GM19395 (cell line): ENCODE measurements around the gene SLC25A23.
"Not testable (repeated sequence)": the region's sequence is repeated elsewhere in the genome, so short reads cannot be mapped to it uniquely, and the experiment has no call there.

ENCODE experiments used
- ATAC-seq: cut with Tn5 transposase; IDR thresholded peaks from one replicate; pipeline ENCODE4 v1.9.1; 2021; ENCODE audit warnings: mild to moderate bottlenecking, moderate library complexity; ENCODE audit not compliant: unreplicated experiment

The SLC25A23 gene

GRCh38 chr19:6406401-6406800 is 53.2 kb downstream of the SLC25A23 start:
- ATAC-seq = no peak

DNA sequence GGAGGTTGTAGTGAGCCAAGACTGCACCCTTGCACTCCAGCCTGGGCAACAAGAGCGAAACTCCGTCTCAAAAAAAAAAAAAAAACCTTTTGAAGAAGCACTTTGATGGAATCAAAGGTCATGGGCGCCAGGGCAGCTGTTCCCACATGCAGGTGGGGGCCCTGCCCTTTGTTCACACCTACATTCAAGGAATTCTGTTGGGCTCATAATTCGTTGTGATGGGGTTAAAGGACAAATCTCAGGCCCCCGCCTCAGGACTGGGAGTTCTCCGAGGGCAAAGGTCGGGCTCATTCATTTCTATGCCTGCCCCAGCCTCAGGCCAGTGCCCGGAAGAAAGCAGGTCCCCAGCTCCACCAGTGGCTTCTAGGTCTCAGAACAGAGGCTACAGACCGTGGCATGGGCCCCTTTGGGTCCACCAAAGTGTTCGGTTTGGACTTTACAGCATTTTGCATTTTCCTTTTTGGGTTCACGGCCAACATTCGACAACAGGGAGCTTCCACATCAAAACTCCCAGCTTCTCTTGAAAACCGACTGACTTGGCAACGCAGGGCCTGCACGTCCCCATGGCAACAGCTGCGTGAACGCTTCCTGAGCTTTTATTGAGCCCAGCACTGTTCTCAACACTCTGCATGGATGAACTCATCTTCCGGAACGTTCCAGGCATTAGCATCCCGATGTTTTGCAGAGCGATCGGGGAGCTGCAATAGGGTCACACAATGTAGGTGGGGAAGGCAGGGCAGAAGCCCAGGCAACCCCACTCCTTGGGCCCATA is 56.6 kb downstream of the SLC25A23 start:
- no peak for ATAC-seq

DNA sequence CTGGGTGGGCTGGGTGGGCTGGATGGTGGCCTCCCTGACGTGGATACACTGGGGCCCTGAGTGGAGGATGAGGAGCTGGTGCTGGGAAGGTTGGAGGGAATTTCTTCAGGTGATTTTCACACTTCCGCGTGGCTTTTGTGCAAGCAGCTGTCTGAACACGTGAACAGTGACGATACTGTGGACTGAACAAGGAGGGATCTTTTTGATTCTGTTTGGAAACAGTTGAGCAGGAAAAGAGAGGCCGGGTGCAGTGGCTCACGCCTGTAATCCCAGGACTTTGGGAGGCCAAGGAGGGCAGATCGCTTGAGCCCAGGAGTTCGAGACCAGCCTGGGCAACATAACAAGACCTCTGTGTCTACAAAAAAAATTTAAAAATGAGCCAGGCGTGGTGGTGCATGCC is 57.5 kb downstream of the SLC25A23 start:
- no peak for ATAC-seq

DNA sequence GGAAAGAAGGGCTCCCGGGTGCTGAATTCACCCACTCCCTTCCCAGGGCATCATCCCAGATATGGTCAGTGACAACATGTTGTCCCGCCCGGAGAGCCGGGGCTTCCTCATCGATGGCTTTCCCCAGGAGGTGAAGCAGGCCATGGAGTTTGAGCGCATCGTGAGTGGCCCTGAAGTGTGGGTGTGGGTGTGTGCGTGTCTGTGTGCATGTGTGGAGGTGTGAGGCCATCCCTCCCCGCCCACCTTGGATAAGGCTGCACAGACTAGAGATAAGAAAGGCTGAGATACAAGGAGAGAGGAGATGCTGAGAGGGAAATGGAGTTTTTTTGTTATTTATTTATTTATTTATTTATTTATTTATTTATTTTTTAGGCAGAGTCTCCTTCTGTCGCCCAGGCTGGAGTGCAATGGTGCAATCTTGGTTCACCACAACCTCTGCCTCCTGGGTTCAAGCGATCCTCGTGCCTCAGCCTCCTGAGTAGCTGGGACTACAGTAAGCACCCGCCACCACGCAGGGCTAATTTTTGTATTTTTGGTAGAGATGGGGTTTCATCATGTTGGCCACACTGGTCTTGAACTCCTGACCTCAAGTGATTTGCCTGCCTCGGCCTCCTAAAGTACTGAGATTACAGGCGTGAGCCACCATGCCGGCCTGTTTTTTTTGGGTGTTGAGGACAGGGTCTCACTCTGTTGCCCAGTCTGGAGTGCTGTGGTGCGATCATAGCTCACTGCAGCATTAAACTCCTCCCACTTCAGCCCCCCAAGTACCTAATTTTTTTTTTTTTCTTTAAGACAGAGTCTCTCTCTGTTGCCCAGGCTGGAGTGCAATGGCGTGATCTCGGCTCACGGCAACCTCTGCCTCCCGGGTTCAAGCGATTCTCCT is 59.3 kb downstream of the SLC25A23 start:
- ATAC-seq = not testable (repeated sequence)

- ATAC-seq = no peak
These were observed 63.3 kb downstream of the SLC25A23 start for GRCh38 chr19:6396305-6396704.

- ATAC-seq = no peak
These were observed 64.8 kb downstream of the SLC25A23 start for GRCh38 chr19:6394831-6395230.

DNA sequence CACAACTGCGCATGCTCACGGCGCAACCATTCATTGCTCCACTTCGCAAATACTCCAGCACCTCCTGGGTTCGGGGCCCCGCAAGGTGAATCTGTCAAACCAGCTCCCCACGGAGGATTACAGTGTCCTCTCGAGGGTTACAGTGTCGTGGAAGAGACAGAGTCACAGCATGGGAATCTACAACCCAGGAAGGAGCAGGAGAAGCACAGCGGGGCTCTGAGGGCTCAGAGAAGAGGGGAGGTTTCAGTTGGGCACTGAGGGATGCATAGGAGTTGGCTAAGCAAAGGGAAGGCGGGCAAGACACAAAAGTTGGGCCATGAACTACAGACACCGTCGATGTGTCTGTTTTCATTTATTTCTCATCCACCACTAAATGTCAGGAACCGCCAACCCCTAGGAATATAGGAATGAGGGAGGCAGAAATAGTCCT is 65.6 kb downstream of the SLC25A23 start:
- ATAC-seq = no peak

DNA sequence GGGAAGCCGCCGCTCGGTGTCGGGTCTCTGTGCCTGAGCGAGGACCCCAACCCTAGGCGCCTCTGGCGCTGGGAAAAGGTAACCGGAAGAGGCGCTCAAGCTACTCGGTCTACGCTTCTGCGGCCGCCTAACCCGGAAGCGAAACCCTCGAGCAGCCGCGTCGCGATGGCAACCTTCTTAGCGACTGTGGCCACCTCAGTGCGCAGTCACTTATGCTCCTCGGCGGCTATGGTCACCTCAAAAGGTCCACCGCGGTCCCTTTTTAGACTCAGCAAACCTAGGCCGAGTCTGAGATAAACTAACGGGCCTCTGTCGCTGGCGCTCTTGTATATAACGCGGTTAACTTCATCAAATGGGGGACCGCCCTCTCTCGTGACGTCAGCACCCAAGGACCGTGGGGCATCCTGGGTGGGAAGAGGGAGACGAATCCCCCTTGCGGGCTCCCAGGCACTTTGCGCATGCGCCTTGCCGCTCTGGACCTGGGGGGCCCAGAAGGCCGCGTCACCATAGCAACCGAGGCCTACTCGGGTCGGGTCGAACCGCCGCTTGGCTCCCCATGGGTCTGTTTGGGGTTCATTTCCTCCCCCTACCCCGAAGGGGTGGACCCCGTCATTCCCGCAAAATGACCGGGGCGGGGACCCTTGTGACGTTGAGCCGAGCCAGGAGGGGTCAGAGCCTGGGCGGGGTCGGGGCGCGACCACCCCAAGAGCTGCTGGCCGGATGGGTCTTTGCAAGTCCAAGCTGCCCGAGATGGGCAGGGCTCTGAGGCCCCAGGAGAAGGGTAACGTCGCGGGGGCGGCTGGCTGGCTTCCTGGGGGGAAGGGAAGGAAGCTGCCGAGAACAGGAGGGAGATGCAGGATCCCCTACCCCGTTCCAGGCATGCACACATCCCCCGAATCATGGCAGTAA is 66.3 kb downstream of the SLC25A23 start, which contains the start of gene GTF2F1:
TSS of gene GTF2F1 (minus strand) at position 91 of the 909 bp plus-strand sequence. CDS start 169 bp downstream, outside the sequence.
- peak; percentile 82 for ATAC-seq

DNA sequence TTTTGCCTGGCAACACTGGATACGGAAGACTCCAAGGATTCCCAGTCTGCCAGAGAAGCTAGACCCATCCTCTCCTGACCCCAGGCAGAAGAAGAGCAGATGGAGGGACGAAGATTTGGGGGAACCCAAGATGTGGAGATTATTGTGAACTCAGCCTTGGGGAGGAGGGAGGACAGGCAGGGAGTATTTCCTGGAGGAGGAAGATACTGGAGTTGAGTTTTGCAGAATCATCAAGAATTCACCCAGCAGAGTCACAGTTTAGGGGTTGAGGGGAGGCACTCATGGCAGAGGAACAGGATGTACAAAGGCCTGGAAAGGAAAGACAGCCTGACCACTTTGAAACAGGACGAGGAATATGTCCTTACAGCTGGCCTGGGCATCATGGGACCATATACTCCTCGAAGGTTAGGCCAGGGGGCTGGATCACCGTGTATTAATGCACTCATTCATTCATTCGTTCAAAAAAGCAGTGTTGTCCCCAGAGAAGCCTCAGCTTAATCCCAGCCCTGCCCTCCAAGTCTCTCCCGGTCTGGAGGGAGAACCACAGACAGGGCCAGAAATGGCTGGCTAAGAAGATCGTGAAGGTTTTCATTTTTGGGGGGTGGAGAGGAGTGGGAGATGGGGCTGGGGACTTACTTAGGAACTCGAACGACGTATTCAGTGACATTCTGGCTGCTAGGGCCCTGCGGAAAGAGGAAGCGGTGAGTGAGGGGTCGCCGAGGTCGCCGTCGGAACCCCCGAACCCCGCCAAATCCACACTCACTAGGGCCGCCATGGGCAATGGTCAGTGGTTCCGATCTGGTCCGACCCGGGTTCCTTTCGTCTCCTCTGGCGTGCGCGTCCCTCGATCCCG is 67.1 kb downstream of the SLC25A23 start:
- peak; percentile 7 for ATAC-seq
